Right renal cortex interstitium (tissue), 3 donors: Measurements from ENCODE around the gene GPR84. TPM values are rescaled to one million over a fixed set of nuclear protein-coding genes. Genes with fewer than 3 reads are reported as not detected.

Experiments used
- DNase-seq, 3 donors: peaks; one replicate each; pipeline ENCODE4 v3.0.0-alpha.2; 2013; ENCODE audit warnings: low read depth in 3 of 3, low spot score in 2 of 3
- polyA plus RNA-seq, 3 donors: library from polyadenylated mRNA; unstranded; fragments of 120-200 nt; gene quantifications; one replicate each; pipeline ENCODE4 v1.2.1, GENCODE V29; 2013; ENCODE audit not compliant: insufficient read length in 3 of 3

Gene GPR84
- under 1 TPM; 0.08 to 0.14 (median 0.11) TPM for polyA plus RNA-seq

GRCh38 chr12:54364413-54364812 lies at the start of gene GPR84:
GPR84 (minus strand) TSS chr12:54364486; CDS start chr12:54363851, 635 bp downstream.
- DNase-seq = no peak

- DNase-seq = no peak
Observed at GRCh38 chr12:54413284-54414190, 49.3 kb upstream of the GPR84 start.

- no peak for DNase-seq
Observed at GRCh38 chr12:54412786-54413185, 48.5 kb upstream of the GPR84 start.

GRCh38 chr12:54412348-54412747 lies 48.1 kb upstream of the GPR84 start:
- DNase-seq = no peak

DNA sequence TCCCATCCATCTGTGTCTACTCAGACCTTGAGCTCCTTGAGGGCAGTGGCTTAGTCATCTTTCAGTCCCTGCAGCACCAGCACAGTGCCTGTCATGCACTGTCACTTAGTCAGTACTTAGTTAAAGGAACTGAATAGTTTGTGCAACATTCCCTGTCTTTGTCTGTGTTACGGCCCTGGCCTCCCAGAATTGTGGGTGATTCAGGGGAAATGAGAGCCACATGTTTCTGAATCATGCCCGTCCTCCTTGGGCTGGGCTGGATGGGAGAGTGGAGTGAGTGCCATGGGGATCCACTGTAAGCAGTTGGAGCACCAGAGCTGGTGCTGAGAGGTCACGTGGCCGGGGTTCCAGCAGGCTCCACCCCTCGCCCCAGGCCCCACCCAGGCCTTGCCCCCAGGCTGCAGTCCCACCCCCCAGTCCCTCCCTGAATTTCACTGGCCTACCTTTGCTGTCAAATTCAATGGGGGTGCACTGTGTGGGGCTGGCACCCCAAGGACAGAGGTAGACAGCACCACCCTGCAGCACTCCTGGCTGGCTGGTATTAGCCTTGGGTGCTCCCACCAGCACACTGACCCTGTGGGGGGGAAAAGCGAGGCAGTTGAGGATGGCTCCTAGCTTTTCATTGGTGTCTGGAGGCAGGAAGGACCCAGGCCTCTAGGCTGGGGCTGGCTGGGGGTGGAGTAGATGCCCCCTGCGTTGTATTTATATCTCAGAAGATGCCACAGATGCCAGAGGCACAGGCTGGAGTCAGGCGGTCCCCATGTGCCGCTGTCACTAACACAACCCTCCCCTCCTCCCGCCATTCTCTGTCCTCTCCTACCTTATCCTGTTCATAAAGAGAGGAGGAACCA lies 47.3 kb upstream of the GPR84 start:
- DNase-seq = no peak

- DNase-seq = no peak
Observed at GRCh38 chr12:54409267-54409666, 45.0 kb upstream of the GPR84 start.

GRCh38 chr12:54407183-54407905 lies 43.1 kb upstream of the GPR84 start:
- DNase-seq = no peak

- no peak for DNase-seq
Observed at GRCh38 chr12:54405573-54405972, 41.3 kb upstream of the GPR84 start.

DNA sequence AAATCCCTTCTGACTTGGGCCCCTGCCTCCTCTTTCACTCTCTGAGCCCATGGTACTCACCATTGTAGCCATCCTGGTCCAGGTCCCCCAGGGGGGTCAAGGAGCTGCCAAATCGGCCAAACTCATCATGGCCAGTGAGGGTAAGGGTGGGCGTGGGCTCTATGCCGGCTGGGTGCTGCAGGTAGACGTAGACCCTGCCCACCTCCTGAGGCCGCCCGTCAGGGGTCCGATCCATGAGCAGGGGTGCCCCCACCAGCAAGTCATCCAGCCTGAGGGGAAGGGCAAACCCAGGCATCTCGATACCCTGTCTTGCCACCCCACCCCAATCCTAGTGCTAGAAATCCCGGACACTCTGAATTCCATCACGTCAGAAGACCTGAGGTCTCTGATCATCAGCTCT lies 40.8 kb upstream of the GPR84 start:
- no peak for DNase-seq

DNA sequence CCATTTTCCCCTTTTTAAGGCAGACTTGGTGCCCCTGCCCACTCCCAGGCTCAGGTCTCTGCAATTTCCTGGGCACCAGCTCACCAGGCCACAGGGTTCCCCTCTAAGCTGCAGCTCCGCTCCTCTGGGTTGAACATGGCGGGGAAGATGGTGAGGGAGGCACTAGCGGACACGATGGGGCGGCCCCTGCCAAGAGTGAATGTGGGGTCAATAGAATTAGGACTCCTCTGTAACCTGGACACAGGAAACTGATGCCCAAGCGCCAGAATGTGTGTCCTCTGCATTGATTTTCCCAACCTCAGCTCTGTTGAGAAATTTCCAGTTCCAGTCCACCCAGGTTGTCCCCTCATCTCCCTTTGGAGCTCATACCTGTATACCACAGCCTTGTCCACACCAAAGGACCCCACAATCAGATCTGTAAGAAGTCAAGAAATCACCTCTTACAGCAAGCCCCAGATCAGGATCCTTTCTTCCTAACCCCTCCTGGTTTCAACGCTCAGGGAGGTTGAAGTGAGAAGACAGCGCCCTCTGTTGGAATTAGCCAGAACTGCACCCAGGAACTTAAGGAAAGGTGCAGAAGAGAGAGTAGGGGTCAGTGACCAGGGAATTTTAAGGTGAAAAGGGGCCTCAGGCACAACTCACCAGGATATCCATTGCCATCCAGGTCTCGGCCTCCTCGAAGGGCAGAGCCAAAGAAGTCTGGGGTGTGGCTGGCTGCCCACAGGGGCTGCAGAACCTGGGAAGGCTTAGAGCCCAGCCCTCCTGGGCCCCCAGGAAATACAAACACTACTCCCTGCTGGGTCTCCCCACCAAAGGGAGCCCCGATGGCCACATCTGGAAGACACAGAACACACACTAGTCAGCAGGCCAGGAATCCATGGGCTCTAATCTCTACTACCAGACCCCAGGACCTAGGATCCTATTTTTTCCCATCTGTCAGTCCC lies 40.0 kb upstream of the GPR84 start:
- DNase-seq = no peak

DNA sequence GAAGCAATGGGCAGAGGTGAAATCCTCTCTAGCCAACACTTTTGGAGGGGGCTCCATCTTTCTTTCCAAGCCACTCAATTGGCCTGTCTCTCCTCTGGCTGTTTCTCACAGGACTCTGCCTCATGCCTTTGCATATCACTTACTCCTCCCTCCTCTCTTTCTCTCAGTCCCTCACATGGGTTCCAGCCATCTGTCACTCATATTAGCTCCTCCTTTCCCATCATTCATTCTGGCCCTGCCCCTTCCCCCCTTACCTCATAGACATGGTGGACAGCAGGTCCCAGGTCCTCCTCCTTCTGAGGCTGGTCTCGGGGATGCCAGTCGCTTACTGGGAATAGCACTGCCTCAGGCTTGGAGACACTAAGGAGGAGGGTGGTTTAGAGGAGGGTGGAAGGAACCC lies 36.8 kb upstream of the GPR84 start:
- no peak for DNase-seq

- peak in 2 of 3 donors; percentile 63 to 79 for DNase-seq
Observed at GRCh38 chr12:54398995-54399793, 34.9 kb upstream of the GPR84 start.

- no peak for DNase-seq
Observed at GRCh38 chr12:54398218-54398617, 33.9 kb upstream of the GPR84 start.

- DNase-seq = no peak
Observed at GRCh38 chr12:54397157-54397556, 32.9 kb upstream of the GPR84 start.

GRCh38 chr12:54395545-54395944 lies 31.3 kb upstream of the GPR84 start:
- DNase-seq = no peak

DNA sequence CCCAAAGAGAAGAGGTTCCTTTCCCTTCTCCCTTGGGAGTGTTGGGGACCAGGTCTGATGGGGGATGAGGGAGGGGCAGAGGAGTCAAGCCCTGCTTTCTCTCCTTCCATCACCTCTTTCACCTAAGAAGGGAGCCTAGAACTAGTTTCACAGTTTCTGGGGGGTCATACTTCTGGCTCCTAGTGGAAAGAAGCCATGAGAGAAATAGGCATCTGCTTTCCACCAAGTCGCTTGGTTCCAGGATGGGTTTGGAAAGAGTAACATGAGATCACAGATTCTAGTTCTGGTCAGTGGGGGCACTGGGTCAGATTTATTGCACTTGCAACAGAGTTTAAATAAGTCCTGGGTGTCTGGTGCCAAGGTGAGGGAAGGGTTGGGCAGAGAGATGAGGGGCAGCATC lies 30.7 kb upstream of the GPR84 start:
- DNase-seq = no peak

GRCh38 chr12:54394281-54394719 lies 30.0 kb upstream of the GPR84 start:
- no peak for DNase-seq

DNA sequence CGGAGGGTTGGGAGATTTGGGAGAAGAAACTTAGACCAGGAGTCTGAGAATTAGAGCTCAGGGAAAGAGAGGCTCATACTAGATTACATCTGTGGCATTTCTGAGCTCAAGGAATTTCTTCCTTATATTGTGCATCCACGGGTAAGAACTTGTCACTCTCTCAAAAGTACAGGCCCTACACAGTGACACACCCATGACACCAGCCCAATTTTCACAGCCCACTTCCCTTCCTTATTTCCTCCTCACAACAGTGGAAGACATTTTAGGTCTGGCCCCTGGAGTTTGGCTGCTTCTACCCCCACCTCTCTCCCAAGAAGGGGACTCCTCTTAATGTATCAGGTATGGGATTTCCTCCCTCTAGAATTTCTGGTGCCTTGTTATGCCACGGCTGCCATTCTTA lies 29.5 kb upstream of the GPR84 start:
- DNase-seq = no peak

- no peak for DNase-seq
Observed at GRCh38 chr12:54393207-54393609, 28.9 kb upstream of the GPR84 start.
